K562 (cell line): ENCODE measurements around the gene FAM167B. TPM values are rescaled to one million over a fixed set of nuclear protein-coding genes. Genes with fewer than 3 reads are reported as not detected.

Experiments used
- TAF9B ChIP-seq: fragments of 450-650 bp; IDR thresholded peaks from 2 replicates; pipeline ENCODE4 v1.6.1; 2018; ENCODE audit warnings: mild to moderate bottlenecking; ENCODE audit not compliant: partially characterized antibody
- ZNF41 ChIP-seq: fragments of 250-450 bp; sonication (Bioruptor Pico); conservative IDR thresholded peaks from 2 replicates; pipeline ENCODE4 v1.4.0; 2020; ENCODE audit warnings: mild to moderate bottlenecking
- polyA plus RNA-seq, 8 experiments: library from polyadenylated mRNA; depleted of rRNA in 4 of 8; stranded (reverse) in 5 of 8; unstranded in 3 of 8; fragments of >200 nt; fragmentation: Nextera tagmentation in 2 of 8; fragmentation: Illumina TruSeq in 1 of 8; extraction: Ambion mirVana in 2 of 8; extraction: Trizol in 1 of 8; gene quantifications; 2 replicates each; pipeline versions ENCODE4 v1.2.1 to v1.2.3, GENCODE V29; 2011 to 2014; ENCODE audit warnings: inconsistent platforms in 1 of 8, missing spikeins in 1 of 8
- total RNA-seq, 7 experiments: library from RNA; depleted of rRNA in 6 of 7; stranded (reverse); fragments of >200 nt in 6 of 7; fragmentation: Illumina TruSeq in 2 of 7; extraction: Trizol in 2 of 7; gene quantifications; 2 replicates each; pipeline versions ENCODE4 v1.2.1 to v1.2.3, GENCODE V29; 2011 to 2021; ENCODE audit warnings: low replicate concordance in 1 of 7
- TF ChIP-seq, protein P1 (sequence below), 2 experiments: fragments of 450-650 bp in 1 of 2; sonication (generic) in 1 of 2; formaldehyde crosslinking in 1 of 2; IDR thresholded peaks; 2 replicates each; pipeline versions ENCODE4 v1.7.1 to v1.9.0; 2016 to 2022; ENCODE audit warnings: inconsistent platforms in 1 of 2, mild to moderate bottlenecking in 1 of 2, missing genetic modification reagents in 1 of 2
- TF ChIP-seq, protein P2 (sequence below): fragments of 450-650 bp; IDR thresholded peaks from 2 replicates; pipeline ENCODE4 v1.6.1; 2017; ENCODE audit warnings: mild to moderate bottlenecking, moderate library complexity
- TF ChIP-seq, protein P3 (sequence below): fragments of 450-650 bp; IDR thresholded peaks from one replicate; pipeline ENCODE4 v1.6.1; 2018; ENCODE audit warnings: mild to moderate bottlenecking, moderate library complexity; ENCODE audit not compliant: partially characterized antibody

FAM167B gene
- total and polyA plus RNA-seq, 9 of the 15 experiments (the other 6 are each of a cell fraction or from before 2014, with no cell fraction given) = not detected

DNA sequence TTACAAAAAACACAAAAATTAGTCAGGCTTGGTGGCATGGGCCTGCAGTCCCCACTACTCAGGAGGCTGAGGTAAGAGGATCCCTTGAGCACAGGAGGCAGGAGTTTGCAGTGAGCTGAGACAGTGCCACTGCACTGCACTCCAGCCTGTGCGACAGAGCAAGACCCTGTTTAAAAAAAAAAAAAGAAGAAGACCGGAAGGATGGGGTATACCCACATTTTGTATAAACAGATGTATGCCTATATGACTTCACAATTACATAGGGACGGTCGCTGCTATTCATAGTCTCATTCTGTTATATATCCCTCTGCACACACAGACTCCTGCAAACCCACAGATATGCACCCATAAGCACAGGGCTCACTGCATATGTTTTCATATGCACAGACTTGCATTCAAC is 16.7 kb downstream of the FAM167B start (continued):
- TF ChIP-seq, protein P1, sequence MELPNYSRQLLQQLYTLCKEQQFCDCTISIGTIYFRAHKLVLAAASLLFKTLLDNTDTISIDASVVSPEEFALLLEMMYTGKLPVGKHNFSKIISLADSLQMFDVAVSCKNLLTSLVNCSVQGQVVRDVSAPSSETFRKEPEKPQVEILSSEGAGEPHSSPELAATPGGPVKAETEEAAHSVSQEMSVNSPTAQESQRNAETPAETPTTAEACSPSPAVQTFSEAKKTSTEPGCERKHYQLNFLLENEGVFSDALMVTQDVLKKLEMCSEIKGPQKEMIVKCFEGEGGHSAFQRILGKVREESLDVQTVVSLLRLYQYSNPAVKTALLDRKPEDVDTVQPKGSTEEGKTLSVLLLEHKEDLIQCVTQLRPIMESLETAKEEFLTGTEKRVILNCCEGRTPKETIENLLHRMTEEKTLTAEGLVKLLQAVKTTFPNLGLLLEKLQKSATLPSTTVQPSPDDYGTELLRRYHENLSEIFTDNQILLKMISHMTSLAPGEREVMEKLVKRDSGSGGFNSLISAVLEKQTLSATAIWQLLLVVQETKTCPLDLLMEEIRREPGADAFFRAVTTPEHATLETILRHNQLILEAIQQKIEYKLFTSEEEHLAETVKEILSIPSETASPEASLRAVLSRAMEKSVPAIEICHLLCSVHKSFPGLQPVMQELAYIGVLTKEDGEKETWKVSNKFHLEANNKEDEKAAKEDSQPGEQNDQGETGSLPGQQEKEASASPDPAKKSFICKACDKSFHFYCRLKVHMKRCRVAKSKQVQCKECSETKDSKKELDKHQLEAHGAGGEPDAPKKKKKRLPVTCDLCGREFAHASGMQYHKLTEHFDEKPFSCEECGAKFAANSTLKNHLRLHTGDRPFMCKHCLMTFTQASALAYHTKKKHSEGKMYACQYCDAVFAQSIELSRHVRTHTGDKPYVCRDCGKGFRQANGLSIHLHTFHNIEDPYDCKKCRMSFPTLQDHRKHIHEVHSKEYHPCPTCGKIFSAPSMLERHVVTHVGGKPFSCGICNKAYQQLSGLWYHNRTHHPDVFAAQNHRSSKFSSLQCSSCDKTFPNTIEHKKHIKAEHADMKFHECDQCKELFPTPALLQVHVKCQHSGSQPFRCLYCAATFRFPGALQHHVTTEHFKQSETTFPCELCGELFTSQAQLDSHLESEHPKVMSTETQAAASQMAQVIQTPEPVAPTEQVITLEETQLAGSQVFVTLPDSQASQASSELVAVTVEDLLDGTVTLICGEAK (IDR thresholded peaks at IDR 0.05) = no peak
- TF ChIP-seq, protein P1 (CRISPR knock-in tag; IDR thresholded peaks at IDR 0.05) = no peak
- TF ChIP-seq, protein P2, sequence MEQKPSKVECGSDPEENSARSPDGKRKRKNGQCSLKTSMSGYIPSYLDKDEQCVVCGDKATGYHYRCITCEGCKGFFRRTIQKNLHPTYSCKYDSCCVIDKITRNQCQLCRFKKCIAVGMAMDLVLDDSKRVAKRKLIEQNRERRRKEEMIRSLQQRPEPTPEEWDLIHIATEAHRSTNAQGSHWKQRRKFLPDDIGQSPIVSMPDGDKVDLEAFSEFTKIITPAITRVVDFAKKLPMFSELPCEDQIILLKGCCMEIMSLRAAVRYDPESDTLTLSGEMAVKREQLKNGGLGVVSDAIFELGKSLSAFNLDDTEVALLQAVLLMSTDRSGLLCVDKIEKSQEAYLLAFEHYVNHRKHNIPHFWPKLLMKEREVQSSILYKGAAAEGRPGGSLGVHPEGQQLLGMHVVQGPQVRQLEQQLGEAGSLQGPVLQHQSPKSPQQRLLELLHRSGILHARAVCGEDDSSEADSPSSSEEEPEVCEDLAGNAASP = no peak
- TF ChIP-seq TAF9B (no peak), ZNF41 (CRISPR knock-in tag) (no peak)
- TF ChIP-seq, protein P3, sequence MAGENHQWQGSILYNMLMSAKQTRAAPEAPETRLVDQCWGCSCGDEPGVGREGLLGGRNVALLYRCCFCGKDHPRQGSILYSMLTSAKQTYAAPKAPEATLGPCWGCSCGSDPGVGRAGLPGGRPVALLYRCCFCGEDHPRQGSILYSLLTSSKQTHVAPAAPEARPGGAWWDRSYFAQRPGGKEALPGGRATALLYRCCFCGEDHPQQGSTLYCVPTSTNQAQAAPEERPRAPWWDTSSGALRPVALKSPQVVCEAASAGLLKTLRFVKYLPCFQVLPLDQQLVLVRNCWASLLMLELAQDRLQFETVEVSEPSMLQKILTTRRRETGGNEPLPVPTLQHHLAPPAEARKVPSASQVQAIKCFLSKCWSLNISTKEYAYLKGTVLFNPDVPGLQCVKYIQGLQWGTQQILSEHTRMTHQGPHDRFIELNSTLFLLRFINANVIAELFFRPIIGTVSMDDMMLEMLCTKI = no peak
